OCI-LY7 (cell line): Measurements from ENCODE around the gene SPATA13. TPM values are rescaled to one million over a fixed set of nuclear protein-coding genes. Genes with fewer than 3 reads are reported as not detected.

Source experiments
- BruUV-seq: library from RNA; stranded (reverse); fragments of 400-500 nt; replicated peaks from 2 replicates; lab custom pipeline; 2021; lab: Mats Ljungman, UMichigan
- CTCF ChIA-PET: fragments of 300-600 bp; sonication (Branson Sonifier 250); formaldehyde crosslinking; loops from one replicate; lab custom pipeline; 2022; ENCODE audit warnings: antibody characterized with exemption; ENCODE audit not compliant: unreplicated experiment; lab: Charles Lee
- POLR2A ChIA-PET: fragments of 300-600 bp; sonication (Branson Sonifier 250); formaldehyde crosslinking; loops from one replicate; lab custom pipeline; 2022; ENCODE audit warnings: antibody characterized with exemption; lab: Charles Lee
- DNase-seq: peaks from one replicate; pipeline ENCODE4 v3.0.0-alpha.2; 2015; ENCODE audit warnings: low spot score
- H2AFZ ChIP-seq: fragments of 200-600 bp; sonication (generic), shearing (Covaris generic); 2 replicates; pipeline ENCODE4 v1.6.1; 2014; ENCODE audit warnings: mild to moderate bottlenecking, antibody characterized with exemption, low read length, moderate library complexity
- H3K27ac ChIP-seq: fragments of 200-600 bp; sonication (generic); 2 replicates; pipeline ENCODE4 v1.5.1; 2014; ENCODE audit warnings: mixed run types, low read depth, mild to moderate bottlenecking, moderate library complexity, low read length, inconsistent platforms; ENCODE audit not compliant: poor library complexity, severe bottlenecking
- H3K36me3 ChIP-seq: fragments of 200-600 bp; sonication (generic); 2 replicates; pipeline ENCODE4 v1.6.1; 2014; ENCODE audit warnings: mild to moderate bottlenecking, antibody characterized with exemption, low read length, moderate library complexity, mixed read lengths; ENCODE audit not compliant: insufficient read depth
- H3K4me1 ChIP-seq: fragments of 200-600 bp; sonication (generic); 2 replicates; pipeline ENCODE4 v1.5.1; 2014; ENCODE audit warnings: mild to moderate bottlenecking, low read length; ENCODE audit not compliant: insufficient read depth, poor library complexity, severe bottlenecking
- H3K4me2 ChIP-seq: fragments of 200-600 bp; sonication (generic); 2 replicates; pipeline ENCODE4 v1.6.1; 2014; ENCODE audit warnings: mild to moderate bottlenecking, low read length
- H3K4me3 ChIP-seq: fragments of 200-600 bp; sonication (generic); 2 replicates; pipeline ENCODE4 v1.5.1; 2014; ENCODE audit warnings: mild to moderate bottlenecking, low read depth, low read length; ENCODE audit not compliant: poor library complexity, severe bottlenecking
- H3K79me2 ChIP-seq: fragments of 200-600 bp; sonication (generic); 2 replicates; pipeline ENCODE4 v1.6.1; 2016; ENCODE audit warnings: low read depth, mild to moderate bottlenecking, low read length, moderate library complexity, mixed read lengths; ENCODE audit not compliant: insufficient read depth
- H3K9me2 ChIP-seq: fragments of 200-600 bp; sonication (generic); 2 replicates; pipeline ENCODE4 v1.6.1; 2016; ENCODE audit warnings: mild to moderate bottlenecking, low read length, mixed read lengths; ENCODE audit not compliant: insufficient read depth
- H3K9me3 ChIP-seq: fragments of 200-600 bp; sonication (generic); 2 replicates; pipeline ENCODE4 v1.6.1; 2014; ENCODE audit warnings: mild to moderate bottlenecking, mixed run types, low read length, mixed read lengths
- H4K20me1 ChIP-seq: fragments of 200-600 bp; sonication (generic); 2 replicates; pipeline ENCODE4 v1.6.1; 2014; ENCODE audit warnings: mild to moderate bottlenecking, antibody characterized with exemption, low read length, moderate library complexity, mixed read lengths; ENCODE audit not compliant: insufficient read depth
- CTCF ChIP-seq: fragments of 200-600 bp; sonication (generic); conservative IDR thresholded peaks from 2 replicates; pipeline ENCODE4 v1.5.1; 2014; ENCODE audit warnings: mild to moderate bottlenecking, antibody characterized with exemption, low read length, moderate library complexity, mixed read lengths
- EZH2phosphoT487 ChIP-seq: fragments of 200-600 bp; sonication (generic); IDR thresholded peaks from 2 replicates; pipeline ENCODE4 v1.6.1; 2018; ENCODE audit warnings: low read depth, borderline replicate concordance, mild to moderate bottlenecking, mixed run types, antibody characterized with exemption, low read length, moderate library complexity, mixed read lengths
- intact Hi-C: fragments of 100-400 bp; cut with micrococcal nuclease; formaldehyde crosslinking; loops from one replicate; pipeline ENCODE4 v1.10.0; 2022; ENCODE audit not compliant: unreplicated experiment
- total RNA-seq, 2 experiments: library from RNA; depleted of rRNA in 1 of 2; stranded (reverse); fragments of >200 nt in 1 of 2; shearing (Covaris generic) in 1 of 2; gene quantifications; 2 replicates each; pipeline ENCODE4 v1.2.3, GENCODE V29; 2014 to 2022

Gene SPATA13
- total RNA-seq, 2 experiments from 2014 or later, result 3.8 to 32.4 TPM

DNA sequence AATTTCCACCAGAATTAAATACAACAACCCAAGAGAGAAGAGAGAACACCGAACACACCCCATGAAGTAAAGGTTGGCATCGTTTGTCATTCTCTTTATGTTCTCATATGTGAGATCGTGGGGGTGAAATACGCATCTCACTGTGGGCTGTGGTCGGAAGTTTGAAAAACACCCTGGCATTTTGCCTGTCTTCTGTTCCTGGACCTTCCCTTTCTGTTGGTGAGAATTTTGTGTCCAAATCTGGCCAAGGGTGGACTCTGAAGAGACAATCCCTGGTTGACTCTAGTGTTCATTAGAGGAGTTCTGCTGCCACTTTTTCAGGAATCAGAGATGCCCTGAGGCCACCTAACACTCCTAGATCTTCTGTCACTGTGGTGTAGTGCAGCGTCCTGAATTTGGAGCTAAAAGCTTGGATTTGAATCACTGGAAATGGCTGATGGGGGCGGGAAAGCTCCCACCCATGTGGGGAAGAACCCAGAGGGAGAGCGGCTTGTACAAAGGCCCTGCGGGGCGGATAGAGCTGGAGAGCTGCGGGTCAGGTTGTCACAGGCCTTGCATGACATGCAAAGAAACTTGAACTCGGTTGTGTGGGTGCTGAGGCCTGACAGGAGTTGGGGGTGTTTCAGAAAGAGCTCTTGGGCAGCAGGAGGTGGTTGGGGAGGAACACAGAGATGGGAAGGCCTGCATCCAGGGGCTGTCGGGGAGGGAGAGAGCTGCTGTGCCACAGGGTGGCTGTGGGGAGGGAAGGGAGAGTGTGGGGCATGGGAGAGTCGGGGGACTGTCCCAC, 11.1 kb upstream of the SPATA13 start:
- CTCF ChIA-PET, result no interaction called here
- no TSS peak for BruUV-seq
- Histone ChIP-seq H3K4me2 (no peak overlapping the region), H3K9me2 (no peaks in the 10 kb centered on the region), H3K79me2 (no peaks in the 10 kb centered on the region), H3K4me1 (no peaks in the 10 kb centered on the region), H2AFZ (no peak overlapping the region), H3K36me3 (no peaks in the 10 kb centered on the region), H3K27ac (no peak overlapping the region), H3K9me3 (no peaks in the 10 kb centered on the region), H4K20me1 (no peaks in the 10 kb centered on the region), H3K4me3 (no peak overlapping the region)
- no peak for DNase-seq
- POLR2A ChIA-PET, result interaction anchor here (0.8 kb wide), 1 partner anchor 32 kb away, joined by 3 read pairs; no protein-coding TSS in a partner anchor
- intact Hi-C loops, result no loop called here
- TF ChIP-seq EZH2phosphoT487 (no peak), CTCF (no peak)

DNA sequence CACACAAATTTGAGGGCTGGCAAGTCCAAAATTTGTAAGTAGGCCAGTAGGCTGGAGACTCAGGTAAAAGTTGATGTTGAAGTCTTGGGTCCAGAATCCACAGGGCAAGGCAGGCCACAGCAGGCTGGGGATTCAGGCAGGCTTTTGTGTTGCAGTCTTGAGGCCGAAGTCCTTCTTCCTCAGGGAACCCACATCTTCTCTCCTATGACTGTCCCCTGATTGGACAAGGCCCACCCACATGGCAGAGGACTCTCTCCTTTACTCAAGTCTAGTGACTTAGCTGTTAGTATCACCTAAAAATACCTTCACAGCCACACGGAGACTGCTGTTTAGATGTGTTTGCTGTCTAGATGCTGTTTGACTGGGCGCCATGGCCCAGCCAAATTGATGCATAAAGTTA, 9.9 kb upstream of the SPATA13 start:
- POLR2A ChIA-PET, result interaction anchor here (1.1 kb wide), 1 partner anchor 11 kb away, joined by 3 read pairs; no protein-coding TSS in a partner anchor
- intact Hi-C loops, result no loop called here
- Histone ChIP-seq H3K9me3 (no peaks in the 10 kb centered on the region), H3K27ac (no peak overlapping the region), H3K4me1 (no peaks in the 10 kb centered on the region), H3K79me2 (no peaks in the 10 kb centered on the region), H2AFZ (no peak overlapping the region), H3K9me2 (no peaks in the 10 kb centered on the region), H3K36me3 (no peaks in the 10 kb centered on the region), H3K4me3 (no peak overlapping the region), H3K4me2 (no peak overlapping the region), H4K20me1 (no peaks in the 10 kb centered on the region)
- TF ChIP-seq CTCF, result no peak
- TF ChIP-seq EZH2phosphoT487, result no peak
- DNase-seq, result no peak
- BruUV-seq, result no TSS peak
- CTCF ChIA-PET, result no interaction called here

DNA sequence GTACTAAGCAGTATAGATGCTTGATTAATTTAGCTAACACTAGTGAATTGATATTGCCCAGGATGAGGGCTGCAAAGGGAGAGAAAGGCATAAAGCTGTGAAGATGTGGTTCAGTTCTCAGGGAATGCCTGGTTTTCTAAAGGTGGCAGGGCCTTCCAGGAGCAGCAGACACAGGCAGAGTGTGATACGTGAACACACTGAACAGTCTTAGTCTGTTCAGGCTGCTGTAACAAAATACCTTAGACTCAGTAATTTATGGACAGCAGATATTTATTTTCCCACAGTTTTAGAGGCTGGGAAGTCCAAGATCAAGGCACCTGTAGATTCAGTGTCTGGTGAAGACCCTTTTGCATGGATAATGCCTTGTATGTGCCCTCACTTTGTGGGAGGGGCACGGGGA, 8.7 kb upstream of the SPATA13 start:
- no peak for DNase-seq
- intact Hi-C loops, result no loop called here
- H4K20me1 ChIP-seq, result no peaks in the 10 kb centered on the region
- no peaks in the 10 kb centered on the region for H3K4me1 ChIP-seq
- TF ChIP-seq CTCF (no peak), EZH2phosphoT487 (no peak)
- BruUV-seq, result no TSS peak
- no peaks in the 10 kb centered on the region for H3K36me3 ChIP-seq
- H3K79me2 ChIP-seq, result no peaks in the 10 kb centered on the region
- H3K9me3 ChIP-seq, result no peaks in the 10 kb centered on the region
- ChIA-PET POLR2A (interaction anchor here (0.7 to 1.5 kb wide), 3 partner anchors 10 to 70 kb away, joined by 3 to 4 read pairs (median 3); no protein-coding TSS in a partner anchor), CTCF (no interaction called here)
- H3K9me2 ChIP-seq, result no peaks in the 10 kb centered on the region
- no peak overlapping the region for H3K4me2 ChIP-seq
- no peak overlapping the region for H3K4me3 ChIP-seq
- H2AFZ ChIP-seq, result no peak overlapping the region
- H3K27ac ChIP-seq, result no peak overlapping the region
